Stimulated activated naive B cell treated with anti-CD40 and anti-IgM and Interleukin-4, amounts not matched to agents 10 μg/mL and 1 μg/mL and 100 μg/mL, for 72 hours (primary cell): Measurements from ENCODE around the gene SLCO2A1.

ENCODE experiments used
- ATAC-seq, 2 donors: fragments of 150-1000 bp; cut with Tn5 transposase; replicated peaks; 2 replicates each; pipeline ENCODE4 v1.10.0; 2021; ENCODE audit warnings: moderate library complexity in 1 of 2
- DNase-seq: peaks from one replicate; pipeline ENCODE4 v3.0.0; 2021
- H3K27ac Mint-ChIP-seq: one replicate; pipeline ENCODE4 v1.8.0; 2022; ENCODE audit warnings: mild to moderate bottlenecking, mixed read lengths
- H3K27me3 Mint-ChIP-seq, 2 donors: one replicate each; pipeline ENCODE4 v1.8.0; 2022; ENCODE audit warnings: mixed read lengths in 2 of 2
- H3K36me3 Mint-ChIP-seq, 2 donors: one replicate each; pipeline ENCODE4 v1.8.0; 2022; ENCODE audit warnings: mixed read lengths in 2 of 2, mild to moderate bottlenecking in 1 of 2
- H3K4me1 Mint-ChIP-seq, 2 donors: one replicate each; pipeline ENCODE4 v1.8.0; 2022; ENCODE audit warnings: mixed read lengths in 2 of 2, mild to moderate bottlenecking in 1 of 2
- H3K4me3 Mint-ChIP-seq, 2 donors: one replicate each; pipeline ENCODE4 v1.8.0; 2022; ENCODE audit warnings: mild to moderate bottlenecking in 2 of 2, mixed read lengths in 2 of 2, moderate library complexity in 1 of 2
- H3K9me3 Mint-ChIP-seq, 2 donors: one replicate each; pipeline ENCODE4 v1.8.0; 2022; ENCODE audit warnings: mixed read lengths in 2 of 2, mild to moderate bottlenecking in 1 of 2

SLCO2A1 gene

DNA sequence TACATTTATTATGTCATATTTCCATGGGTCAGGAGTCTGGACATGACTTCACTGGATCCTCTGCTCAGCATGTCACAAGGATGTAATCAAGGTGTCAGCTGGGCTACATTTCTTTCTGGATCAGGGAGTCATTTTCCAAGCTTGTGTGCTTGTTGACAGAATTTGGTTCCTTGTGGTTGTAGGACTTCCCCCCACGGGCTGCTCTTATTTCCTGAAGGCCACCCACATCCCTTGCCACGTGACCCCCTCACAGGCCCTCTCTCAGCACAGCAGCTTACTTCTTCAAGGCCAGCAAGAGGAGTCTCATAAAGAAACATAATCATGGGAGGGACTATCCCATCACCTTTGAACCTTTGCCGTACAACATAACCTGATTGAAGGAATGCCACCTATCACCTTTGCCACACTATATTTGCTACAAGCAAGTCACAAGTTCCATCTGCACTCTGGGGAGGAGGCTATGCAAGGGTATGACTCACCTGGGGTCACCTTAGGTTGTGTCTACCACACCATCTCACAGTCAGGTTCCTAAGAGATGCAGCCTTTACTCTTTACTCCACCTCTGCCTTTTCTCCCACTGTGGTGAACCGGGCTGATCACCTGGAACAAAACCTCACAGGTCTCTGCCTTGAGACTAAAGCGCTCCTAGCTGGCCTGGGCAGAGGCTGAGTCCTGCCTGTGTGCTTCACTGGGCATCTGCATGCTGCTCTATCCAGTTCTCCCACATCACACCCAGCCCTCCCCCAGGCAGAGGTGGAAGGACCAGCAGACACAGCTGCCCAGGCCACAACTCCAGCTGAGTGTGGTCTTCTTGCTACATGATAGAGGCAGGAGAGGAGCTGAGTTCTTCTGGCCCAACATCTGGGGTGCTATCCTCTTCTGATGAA is 147.5 kb downstream of the SLCO2A1 start:
- DNase-seq: no peak
- no peak overlapping the region for H3K4me3 Mint-ChIP-seq
- peak; percentile 29 to 53 for ATAC-seq
- H3K36me3 Mint-ChIP-seq: peaks cover 0 to 4% of the 10 kb centered on the region in 2 donors
- peaks cover 0 to 2% of the 10 kb centered on the region in 2 donors for H3K4me1 Mint-ChIP-seq
- no peak overlapping the region for H3K27ac Mint-ChIP-seq
- peaks cover 8 to 24% of the 10 kb centered on the region in 2 donors for H3K9me3 Mint-ChIP-seq
- peaks cover 15 to 35% of the 10 kb centered on the region in 2 donors for H3K27me3 Mint-ChIP-seq

DNA sequence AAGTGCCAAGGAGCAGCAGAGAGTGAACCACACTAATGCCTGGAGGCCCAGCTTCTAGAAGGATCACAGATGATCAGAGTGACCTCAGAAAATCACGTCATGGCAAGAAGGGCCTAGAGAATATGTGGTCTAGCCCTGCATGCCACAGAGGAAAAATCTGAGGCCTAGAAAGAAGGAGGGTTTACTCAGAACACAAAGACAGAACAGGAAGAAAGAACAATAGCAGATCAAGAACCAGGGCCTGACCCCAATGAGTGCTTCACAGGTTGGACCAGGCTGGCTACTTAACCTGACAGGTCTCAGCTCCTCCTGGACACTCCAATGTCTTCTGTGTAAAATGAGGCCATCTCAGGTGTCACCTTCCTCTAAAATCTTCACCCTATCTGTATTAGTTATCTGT is 148.2 kb downstream of the SLCO2A1 start:
- peaks cover 0 to 2% of the 10 kb centered on the region in 2 donors for H3K4me1 Mint-ChIP-seq
- ATAC-seq: peak in 1 of 2 donors; percentile 21
- no peak for DNase-seq
- H3K9me3 Mint-ChIP-seq: peaks cover 11 to 29% of the 10 kb centered on the region in 2 donors
- peaks cover 15 to 41% of the 10 kb centered on the region in 2 donors for H3K27me3 Mint-ChIP-seq
- peaks cover 0 to 4% of the 10 kb centered on the region in 2 donors for H3K36me3 Mint-ChIP-seq
- H3K27ac Mint-ChIP-seq: no peak overlapping the region
- no peak overlapping the region for H3K4me3 Mint-ChIP-seq

- Mint-ChIP-seq H3K27ac (no peak overlapping the region), H3K4me1 (peaks cover 0 to 2% of the 10 kb centered on the region in 2 donors), H3K36me3 (peaks cover 0 to 4% of the 10 kb centered on the region in 2 donors), H3K4me3 (no peak overlapping the region), H3K9me3 (peaks cover 11 to 29% of the 10 kb centered on the region in 2 donors), H3K27me3 (peaks cover 18 to 43% of the 10 kb centered on the region in 2 donors)
- ATAC-seq: no peak
- DNase-seq: no peak
Observed at GRCh38 chr3:133880886-133881455, 148.8 kb downstream of the SLCO2A1 start.

DNA sequence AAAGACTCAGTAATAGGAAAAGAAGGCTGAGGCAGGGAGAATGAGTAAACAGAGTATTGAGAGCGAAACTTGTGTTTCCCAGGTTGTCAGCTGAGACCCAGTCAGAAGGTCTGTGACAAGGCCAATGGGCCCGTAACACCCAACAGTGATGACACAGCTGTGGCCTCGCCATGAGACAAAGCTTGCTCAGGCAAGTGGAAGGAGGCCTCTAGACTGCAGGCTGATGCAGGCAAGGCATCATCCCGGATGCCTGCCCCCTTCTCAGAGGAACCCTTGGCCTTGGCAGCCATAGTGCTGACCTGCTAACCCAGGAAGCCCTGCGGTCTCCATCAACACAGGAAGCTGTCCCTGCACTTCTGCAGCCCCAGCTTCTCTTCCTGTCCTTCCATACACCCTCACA is 149.4 kb downstream of the SLCO2A1 start:
- Mint-ChIP-seq H3K27me3 (peaks cover 22 to 41% of the 10 kb centered on the region in 2 donors), H3K4me3 (no peak overlapping the region), H3K36me3 (peaks cover 0 to 4% of the 10 kb centered on the region in 2 donors), H3K4me1 (peaks cover 0 to 2% of the 10 kb centered on the region in 2 donors), H3K9me3 (peaks cover 11 to 29% of the 10 kb centered on the region in 2 donors), H3K27ac (no peak overlapping the region)
- ATAC-seq: no peak
- DNase-seq: no peak

DNA sequence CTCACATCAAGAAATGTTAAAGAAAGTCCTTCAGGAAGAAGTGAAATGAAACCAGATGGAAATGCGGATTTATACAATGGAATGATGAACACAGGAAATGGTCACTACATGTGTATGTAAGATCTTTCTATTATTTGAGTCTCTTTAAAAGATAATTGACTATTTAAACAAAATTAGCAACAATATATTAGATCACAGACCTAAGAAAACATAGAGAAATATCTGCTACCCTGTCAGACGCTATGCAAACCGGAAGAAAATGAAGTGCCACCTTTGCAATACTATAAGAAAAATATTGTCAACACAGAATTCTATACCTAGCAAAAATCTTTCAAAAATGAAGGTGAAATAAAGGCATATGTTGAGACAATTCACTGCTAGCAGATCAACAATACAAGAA is 151.2 kb downstream of the SLCO2A1 start:
- Mint-ChIP-seq H3K27me3 (peaks cover 13 to 25% of the 10 kb centered on the region in 2 donors), H3K9me3 (peaks cover 11 to 29% of the 10 kb centered on the region in 2 donors), H3K36me3 (peaks cover 0 to 4% of the 10 kb centered on the region in 2 donors), H3K4me1 (peaks cover 0 to 2% of the 10 kb centered on the region in 2 donors), H3K27ac (no peak overlapping the region), H3K4me3 (no peak overlapping the region)
- DNase-seq: no peak
- ATAC-seq: no peak
